ENCODE results near the gene NLGN2. TPM values are rescaled to one million over a fixed set of nuclear protein-coding genes. Genes with fewer than 3 reads are reported as not detected.

The NLGN2 gene
- total and polyA plus RNA-seq, 4 donors, result 21.5 to 210 (median 111) TPM

DNA sequence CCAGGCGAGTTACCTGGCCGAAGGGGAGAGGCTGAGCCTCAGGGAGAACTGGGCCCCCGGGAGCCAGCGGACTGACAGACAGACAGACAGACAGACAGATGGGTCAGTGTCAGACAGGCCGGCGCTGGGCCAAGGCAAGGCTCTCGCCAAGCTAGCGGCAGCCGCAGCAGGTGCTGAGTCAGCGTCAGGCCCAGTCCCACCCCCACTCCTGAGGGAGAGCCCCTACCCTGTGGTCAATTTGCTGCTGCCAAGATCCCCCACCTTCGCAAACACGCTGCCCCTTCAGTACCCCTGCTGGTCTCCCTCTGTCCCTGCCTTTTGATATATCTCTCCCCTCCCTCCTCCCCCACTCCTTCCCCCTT is 33.2 kb downstream of the NLGN2 start:
- peak in 1 of 6 donors; percentile 82 for DNase-seq (ENCODE audit: low read depth in 4 of 6, low spot score in 6 of 6)
- peak overlapping the region; percentile 77 for H3K4me3 ChIP-seq (ENCODE audit: low read depth, low read length)
- peaks cover 34% of the 10 kb centered on the region for H3K27me3 ChIP-seq (ENCODE audit: control insufficient read depth, insufficient read depth, low read length)
- 0% methylated on average over 10 of the region's 12 CpGs for WGBS (ENCODE audit: insufficient coverage)
- no peaks in the 10 kb centered on the region for H3K9me3 ChIP-seq (ENCODE audit: control insufficient read depth, insufficient read depth, low read length)
- peak overlapping the region; percentile 86 for H3K27ac ChIP-seq (ENCODE audit: low read depth, low read length)
- H3K4me1 ChIP-seq (ENCODE audit: control insufficient read depth, insufficient read depth, low read length), result peaks cover 67% of the 10 kb centered on the region
- H3K36me3 ChIP-seq (ENCODE audit: control insufficient read depth, insufficient read depth, low read length), result peaks cover 9% of the 10 kb centered on the region

DNA sequence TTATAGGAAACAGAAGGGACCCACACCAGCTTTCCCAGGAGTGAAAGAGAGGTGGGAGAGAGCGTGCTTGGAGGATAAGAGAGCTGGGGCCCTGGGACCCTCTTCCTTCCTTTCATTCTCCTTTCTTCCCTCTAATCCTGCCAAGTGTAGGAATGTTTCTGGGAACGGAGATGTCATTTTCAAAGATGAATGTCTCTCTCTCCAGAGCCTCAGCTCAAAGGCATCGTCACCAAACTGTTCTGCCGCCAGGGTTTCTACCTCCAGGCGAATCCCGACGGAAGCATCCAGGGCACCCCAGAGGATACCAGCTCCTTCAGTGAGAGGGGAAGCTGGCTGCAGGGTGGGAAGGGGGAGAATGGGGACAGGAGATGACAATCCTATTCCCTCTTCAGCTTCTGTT is 33.6 kb downstream of the NLGN2 start:
- Histone ChIP-seq H3K9me3 (ENCODE audit: control insufficient read depth, insufficient read depth, low read length) (no peaks in the 10 kb centered on the region), H3K36me3 (ENCODE audit: control insufficient read depth, insufficient read depth, low read length) (peaks cover 9% of the 10 kb centered on the region), H3K4me3 (ENCODE audit: low read depth, low read length) (peak overlapping the region; percentile 77), H3K27ac (ENCODE audit: low read depth, low read length) (peak overlapping the region; percentile 86), H3K4me1 (ENCODE audit: control insufficient read depth, insufficient read depth, low read length) (peaks cover 63% of the 10 kb centered on the region), H3K27me3 (ENCODE audit: control insufficient read depth, insufficient read depth, low read length) (peaks cover 34% of the 10 kb centered on the region)
- DNase-seq (ENCODE audit: low read depth in 4 of 6, low spot score in 6 of 6), result peak in 1 of 6 donors; percentile 71
- no CpG with 5 or more reads among the region's 7 CpGs for WGBS (ENCODE audit: insufficient coverage)

DNA sequence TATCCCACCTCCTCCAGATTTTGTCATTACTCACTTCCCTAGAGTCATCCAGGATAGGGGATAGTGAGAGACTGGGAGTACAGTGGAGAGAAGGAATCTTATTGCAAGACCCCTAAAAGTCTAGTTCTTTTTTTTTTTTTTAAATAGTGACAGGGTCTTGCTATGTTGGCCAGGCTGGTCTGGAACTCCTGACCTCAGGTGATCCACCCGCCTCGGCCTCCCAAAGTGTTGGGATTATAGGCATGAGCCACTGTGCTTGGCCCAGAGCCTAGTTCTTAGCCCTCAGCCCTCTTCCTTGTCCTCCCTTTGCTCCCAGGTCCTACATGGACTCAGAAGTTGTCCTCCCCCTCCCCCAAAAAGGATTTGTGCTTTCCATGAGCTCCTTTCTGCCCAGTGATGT is 34.5 kb downstream of the NLGN2 start:
- Histone ChIP-seq H3K4me3 (ENCODE audit: low read depth, low read length) (no peak overlapping the region), H3K4me1 (ENCODE audit: control insufficient read depth, insufficient read depth, low read length) (peaks cover 62% of the 10 kb centered on the region), H3K9me3 (ENCODE audit: control insufficient read depth, insufficient read depth, low read length) (no peaks in the 10 kb centered on the region), H3K27me3 (ENCODE audit: control insufficient read depth, insufficient read depth, low read length) (peaks cover 40% of the 10 kb centered on the region), H3K27ac (ENCODE audit: low read depth, low read length) (no peak overlapping the region), H3K36me3 (ENCODE audit: control insufficient read depth, insufficient read depth, low read length) (peaks cover 9% of the 10 kb centered on the region)
- no peak for DNase-seq (ENCODE audit: low read depth in 4 of 6, low spot score in 6 of 6)
- WGBS (ENCODE audit: insufficient coverage), result 85% methylated on average over 2 of the region's 2 CpGs

DNA sequence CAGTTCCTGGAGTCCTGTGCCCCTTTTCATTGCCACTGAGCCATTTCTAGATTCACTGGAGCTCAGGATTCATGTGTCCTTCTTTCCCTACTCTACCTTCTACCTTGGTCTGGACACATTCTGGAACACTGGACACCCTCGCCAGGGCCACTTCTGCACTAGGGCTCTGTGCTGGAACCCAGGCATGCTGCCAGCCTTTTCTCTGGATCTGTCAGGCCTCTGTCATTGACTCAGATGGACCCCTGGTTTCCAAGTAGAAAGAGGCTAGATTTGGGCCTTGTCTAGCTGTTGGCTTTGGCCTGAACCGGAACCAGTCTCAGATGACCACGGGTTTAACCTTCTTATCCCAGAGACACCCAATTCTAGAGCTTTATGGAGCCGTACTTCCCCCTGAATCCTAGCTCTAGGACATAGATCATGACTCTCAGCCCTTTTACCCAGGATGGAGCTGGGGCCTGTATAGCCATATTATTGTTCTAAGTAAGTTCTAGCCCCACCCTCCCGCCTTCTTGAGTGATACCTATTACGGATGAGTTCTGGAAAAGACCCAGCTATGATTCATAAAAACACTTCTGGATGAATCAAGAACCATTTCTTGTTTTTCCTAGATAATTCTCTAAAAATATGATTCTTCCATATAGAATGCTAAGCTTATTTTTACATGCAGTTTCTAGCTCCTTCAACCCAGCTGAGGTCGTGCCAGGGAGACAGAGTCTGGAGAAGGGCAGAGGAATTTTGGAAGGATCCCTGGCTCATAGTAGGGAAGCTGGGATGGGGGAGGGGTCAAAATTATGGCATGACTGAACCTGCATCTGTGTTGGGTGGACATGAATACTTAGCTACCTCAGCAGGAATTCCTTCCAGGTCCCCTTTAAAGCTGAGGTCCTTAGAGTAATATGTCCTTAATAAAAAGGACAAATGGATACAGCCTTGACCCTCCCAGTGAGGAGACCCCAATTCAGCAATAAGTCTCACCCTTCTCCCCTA is 36.1 kb downstream of the NLGN2 start:
- Histone ChIP-seq H3K27me3 (ENCODE audit: control insufficient read depth, insufficient read depth, low read length) (peaks cover 39% of the 10 kb centered on the region), H3K27ac (ENCODE audit: low read depth, low read length) (no peak overlapping the region)
- WGBS (ENCODE audit: insufficient coverage), result 100% methylated on average over 2 of the region's 7 CpGs

DNA sequence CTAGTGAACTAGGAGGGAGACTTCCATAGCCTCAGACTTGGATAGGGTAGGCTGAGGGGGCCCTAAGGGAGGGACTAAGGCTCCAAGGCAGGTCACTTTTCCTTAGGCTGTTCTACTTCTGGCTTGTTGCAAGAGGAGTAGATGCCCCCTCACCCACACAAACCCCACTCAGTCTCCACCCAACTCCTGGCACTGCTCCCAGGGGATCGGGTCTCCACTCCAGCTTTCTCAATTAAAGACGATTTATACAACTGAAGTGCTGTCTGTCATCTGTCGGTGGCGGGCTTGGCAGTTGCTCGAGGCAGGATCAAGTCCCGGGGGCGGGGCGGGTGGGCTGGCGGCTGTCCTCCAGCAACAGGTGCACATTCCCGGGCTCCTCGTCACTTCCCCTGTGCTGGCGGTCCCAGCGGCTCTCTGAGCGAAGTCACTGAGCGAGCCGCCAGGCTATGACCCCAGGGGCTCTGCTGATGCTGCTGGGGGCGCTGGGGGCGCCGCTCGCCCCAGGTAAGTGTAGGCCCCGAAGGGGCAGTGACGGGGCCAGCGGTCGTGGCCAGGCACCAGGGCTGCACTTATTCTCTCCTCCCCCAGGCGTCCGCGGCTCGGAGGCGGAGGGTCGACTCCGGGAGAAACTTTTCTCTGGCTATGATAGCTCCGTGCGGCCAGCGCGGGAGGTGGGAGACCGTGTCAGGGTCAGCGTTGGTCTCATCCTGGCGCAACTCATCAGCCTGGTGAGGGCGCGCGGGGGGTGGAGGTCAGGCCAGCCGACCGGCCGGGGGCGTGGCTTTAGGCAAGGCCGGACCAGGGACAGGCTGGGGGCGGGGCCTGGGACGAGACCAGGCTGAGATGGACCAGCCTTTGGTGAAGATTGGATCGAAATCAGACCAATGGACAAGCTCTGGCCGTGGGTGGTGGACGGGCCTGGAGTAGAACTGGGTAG is 37.3 kb downstream of the NLGN2 start, which contains the start of gene CHRNB1:
Gene CHRNB1, plus strand, starts transcription at position 380 of the 937 bp plus-strand sequence. Its CDS starts 67 bp downstream, at position 447.
- peaks cover 40% of the 10 kb centered on the region for H3K4me1 ChIP-seq (ENCODE audit: control insufficient read depth, insufficient read depth, low read length)
- 4% methylated on average over 51 of the region's 51 CpGs for WGBS (ENCODE audit: insufficient coverage)
- peak in 1 of 6 donors; percentile 56 for DNase-seq (ENCODE audit: low read depth in 4 of 6, low spot score in 6 of 6)
- H3K27ac ChIP-seq (ENCODE audit: low read depth, low read length), result no peak within 1 kb of the TSS
- peak within 1 kb of the TSS; percentile 32 for H3K4me3 ChIP-seq (ENCODE audit: low read depth, low read length)
- H3K9me3 ChIP-seq (ENCODE audit: control insufficient read depth, insufficient read depth, low read length), result no peaks in the 10 kb centered on the region
- H3K36me3 ChIP-seq (ENCODE audit: control insufficient read depth, insufficient read depth, low read length), result peaks cover 9% of the 10 kb centered on the region
- H3K27me3 ChIP-seq (ENCODE audit: control insufficient read depth, insufficient read depth, low read length), result peaks cover 33% of the 10 kb centered on the region

More for the DNA sequence above, 36.1 kb downstream of the NLGN2 start:
- Histone ChIP-seq H3K4me3 (ENCODE audit: low read depth, low read length) (no peak overlapping the region), H3K36me3 (ENCODE audit: control insufficient read depth, insufficient read depth, low read length) (peaks cover 9% of the 10 kb centered on the region), H3K9me3 (ENCODE audit: control insufficient read depth, insufficient read depth, low read length) (no peaks in the 10 kb centered on the region), H3K4me1 (ENCODE audit: control insufficient read depth, insufficient read depth, low read length) (peaks cover 46% of the 10 kb centered on the region)
- DNase-seq (ENCODE audit: low read depth in 4 of 6, low spot score in 6 of 6), result no peak

DNA sequence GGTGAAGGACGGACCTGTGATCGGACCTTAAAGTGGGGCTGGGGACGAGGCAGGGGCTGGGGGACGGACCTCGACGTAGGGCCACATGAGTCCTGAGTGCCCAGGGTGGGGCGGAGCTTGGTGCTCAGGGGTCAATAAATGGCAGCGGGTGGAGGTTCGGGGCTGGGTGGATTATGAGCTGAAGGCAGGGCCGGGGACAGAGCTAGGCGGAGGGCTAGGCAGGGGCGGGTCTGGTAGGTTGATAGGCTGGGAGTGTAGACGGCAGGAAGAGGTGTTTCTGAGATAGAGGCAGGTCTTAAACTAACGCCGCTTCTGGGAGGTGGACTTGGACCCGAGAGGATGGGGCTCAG is 37.9 kb downstream of the NLGN2 start:
- WGBS (ENCODE audit: insufficient coverage), result 5% methylated on average over 12 of the region's 16 CpGs
- Histone ChIP-seq H3K27ac (ENCODE audit: low read depth, low read length) (no peak overlapping the region), H3K4me3 (ENCODE audit: low read depth, low read length) (no peak overlapping the region), H3K27me3 (ENCODE audit: control insufficient read depth, insufficient read depth, low read length) (peaks cover 33% of the 10 kb centered on the region), H3K36me3 (ENCODE audit: control insufficient read depth, insufficient read depth, low read length) (peaks cover 9% of the 10 kb centered on the region), H3K9me3 (ENCODE audit: control insufficient read depth, insufficient read depth, low read length) (no peaks in the 10 kb centered on the region), H3K4me1 (ENCODE audit: control insufficient read depth, insufficient read depth, low read length) (peaks cover 33% of the 10 kb centered on the region)
- no peak for DNase-seq (ENCODE audit: low read depth in 4 of 6, low spot score in 6 of 6)

DNA sequence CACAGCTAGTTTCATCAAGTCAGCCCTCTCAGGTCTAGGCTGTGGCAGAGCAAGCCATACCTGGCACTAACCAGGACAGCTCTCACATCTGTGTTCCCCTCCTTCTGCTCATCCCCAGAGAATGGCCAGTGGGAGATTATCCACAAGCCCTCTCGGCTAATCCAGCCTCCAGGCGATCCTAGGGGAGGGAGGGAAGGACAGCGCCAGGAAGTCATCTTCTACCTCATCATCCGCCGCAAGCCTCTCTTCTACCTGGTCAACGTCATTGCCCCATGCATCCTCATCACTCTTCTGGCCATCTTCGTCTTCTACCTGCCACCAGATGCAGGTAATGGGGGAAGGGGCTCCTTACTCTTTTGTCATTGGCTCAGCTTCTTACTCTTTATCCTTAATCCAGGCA is 40.8 kb downstream of the NLGN2 start:
- peaks cover 30% of the 10 kb centered on the region for H3K27me3 ChIP-seq (ENCODE audit: control insufficient read depth, insufficient read depth, low read length)
- no peak overlapping the region for H3K4me3 ChIP-seq (ENCODE audit: low read depth, low read length)
- WGBS (ENCODE audit: insufficient coverage), result no CpG with 5 or more reads among the region's 7 CpGs
- H3K9me3 ChIP-seq (ENCODE audit: control insufficient read depth, insufficient read depth, low read length), result no peaks in the 10 kb centered on the region
- no peaks in the 10 kb centered on the region for H3K36me3 ChIP-seq (ENCODE audit: control insufficient read depth, insufficient read depth, low read length)
- peaks cover 21% of the 10 kb centered on the region for H3K4me1 ChIP-seq (ENCODE audit: control insufficient read depth, insufficient read depth, low read length)
- no peak for DNase-seq (ENCODE audit: low read depth in 4 of 6, low spot score in 6 of 6)
- no peak overlapping the region for H3K27ac ChIP-seq (ENCODE audit: low read depth, low read length)

DNA sequence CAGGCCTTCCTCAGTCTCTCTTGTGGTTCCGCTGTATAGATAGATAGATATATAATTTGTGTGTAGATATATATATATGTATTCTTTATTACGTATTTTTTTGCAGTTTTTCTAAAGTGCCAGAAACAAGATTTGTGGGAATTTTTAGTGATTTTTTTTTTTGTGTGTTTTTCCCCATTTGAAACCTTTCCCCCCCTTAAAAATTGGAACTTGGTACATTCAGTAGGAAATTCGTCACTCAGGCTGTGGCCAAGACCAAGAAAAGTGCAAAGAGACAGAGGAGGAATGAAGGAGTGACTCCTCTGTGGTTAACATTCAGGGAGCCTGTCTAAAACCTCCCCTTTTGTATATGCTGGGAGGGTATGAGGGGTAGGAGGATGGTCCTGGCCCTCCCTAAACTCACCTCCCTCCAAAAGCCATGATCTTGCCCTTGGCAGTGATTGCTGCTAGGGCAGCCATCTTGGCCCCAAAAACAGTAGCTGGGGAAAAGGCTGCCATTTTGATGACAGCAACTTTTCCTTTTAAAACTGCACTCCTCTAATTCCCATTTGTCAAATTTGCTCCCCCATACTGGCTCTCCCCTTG is 52.4 kb downstream of the NLGN2 start:
- H3K27me3 ChIP-seq (ENCODE audit: control insufficient read depth, insufficient read depth, low read length), result no peaks in the 10 kb centered on the region
- H3K27ac ChIP-seq (ENCODE audit: low read depth, low read length), result no peak overlapping the region
- no peaks in the 10 kb centered on the region for H3K9me3 ChIP-seq (ENCODE audit: control insufficient read depth, insufficient read depth, low read length)
- no peak overlapping the region for H3K4me3 ChIP-seq (ENCODE audit: low read depth, low read length)
- no CpG with 5 or more reads among the region's 3 CpGs for WGBS (ENCODE audit: insufficient coverage)
- peaks cover 40% of the 10 kb centered on the region for H3K36me3 ChIP-seq (ENCODE audit: control insufficient read depth, insufficient read depth, low read length)
- H3K4me1 ChIP-seq (ENCODE audit: control insufficient read depth, insufficient read depth, low read length), result peaks cover 14% of the 10 kb centered on the region
- DNase-seq (ENCODE audit: low read depth in 4 of 6, low spot score in 6 of 6), result no peak

Measured in spinal cord (tissue), 10 donors.